DMS153 treated with DMSO at 0.1 percent for 48 hours (cell line): ENCODE results near the gene BIRC2.

ENCODE experiments used
- DNase-seq: peaks from one replicate; lab custom pipeline; 2025; ENCODE audit not compliant: unreplicated experiment; lab: John Stamatoyannopoulos, UW

Gene BIRC2

GRCh38 chr11:102399189-102399588 lies 52.2 kb downstream of the BIRC2 start:
- no peak for DNase-seq

GRCh38 chr11:102400603-102401002 lies 53.6 kb downstream of the BIRC2 start:
- DNase-seq: no peak

GRCh38 chr11:102401905-102402304 lies 54.9 kb downstream of the BIRC2 start:
- DNase-seq: no peak

- no peak for DNase-seq
These were observed 55.5 kb downstream of the BIRC2 start for GRCh38 chr11:102402548-102402947.

- DNase-seq: no peak
These were observed 58.5 kb downstream of the BIRC2 start for GRCh38 chr11:102405501-102405900.

- DNase-seq: no peak
These were observed 59.1 kb downstream of the BIRC2 start for GRCh38 chr11:102406099-102406498.

- no peak for DNase-seq
These were observed 60.9 kb downstream of the BIRC2 start for GRCh38 chr11:102407901-102408300.

GRCh38 chr11:102408339-102408738 lies 61.3 kb downstream of the BIRC2 start:
- no peak for DNase-seq

- DNase-seq: no peak
These were observed 63.4 kb downstream of the BIRC2 start for GRCh38 chr11:102410382-102410784.

GRCh38 chr11:102411142-102411541 lies 64.1 kb downstream of the BIRC2 start:
- no peak for DNase-seq

GRCh38 chr11:102413497-102413896 lies 66.5 kb downstream of the BIRC2 start:
- no peak for DNase-seq

- peak; percentile 19 for DNase-seq
These were observed 67.5 kb downstream of the BIRC2 start for GRCh38 chr11:102414559-102414958.

GRCh38 chr11:102415304-102415916 lies 68.4 kb downstream of the BIRC2 start:
- DNase-seq: no peak

GRCh38 chr11:102416976-102417375 lies 70.0 kb downstream of the BIRC2 start:
- DNase-seq: no peak

GRCh38 chr11:102419181-102419580 lies 72.2 kb downstream of the BIRC2 start:
- no peak for DNase-seq

- DNase-seq: no peak
These were observed 73.5 kb downstream of the BIRC2 start for GRCh38 chr11:102420547-102420946.

GRCh38 chr11:102421261-102421660 lies 74.2 kb downstream of the BIRC2 start:
- DNase-seq: peak; percentile 67

GRCh38 chr11:102422817-102423712 lies 76.1 kb downstream of the BIRC2 start:
- no peak for DNase-seq

GRCh38 chr11:102423936-102424335 lies 76.9 kb downstream of the BIRC2 start:
- no peak for DNase-seq

- DNase-seq: no peak
These were observed 79.0 kb downstream of the BIRC2 start for GRCh38 chr11:102426000-102426399.

GRCh38 chr11:102426570-102426969 lies 79.6 kb downstream of the BIRC2 start:
- no peak for DNase-seq

GRCh38 chr11:102427068-102427467 lies 80.1 kb downstream of the BIRC2 start:
- no peak for DNase-seq
